GM21825 (cell line): ENCODE results near the gene PEX5L.
"Not testable (repeated sequence)": the region's sequence is repeated elsewhere in the genome, so short reads cannot be mapped to it uniquely, and the experiment has no call there.

Source experiments
- ATAC-seq: cut with Tn5 transposase; IDR thresholded peaks from one replicate; pipeline ENCODE4 v1.9.1; 2021; ENCODE audit warnings: mild to moderate bottlenecking, moderate library complexity; ENCODE audit not compliant: unreplicated experiment

Gene PEX5L

DNA sequence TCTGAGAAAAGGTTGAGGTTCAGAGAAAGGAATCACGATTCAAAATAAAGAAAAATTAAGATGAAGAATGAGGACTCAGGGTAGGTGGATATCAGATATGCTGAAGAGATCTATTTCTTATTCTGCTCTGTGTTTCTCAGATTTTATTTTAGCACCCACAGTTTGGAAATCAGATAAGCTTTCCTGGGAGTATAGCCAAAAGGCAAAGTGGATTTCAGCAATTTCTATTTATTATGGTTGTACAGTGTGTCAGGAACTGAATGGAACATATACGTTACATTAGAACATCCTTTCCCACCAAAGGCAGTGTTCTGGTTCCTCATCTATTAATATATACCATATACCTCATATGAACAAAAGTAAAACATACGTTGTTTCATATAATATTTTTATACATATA is 18.9 kb downstream of the PEX5L start:
- ATAC-seq, result no peak

DNA sequence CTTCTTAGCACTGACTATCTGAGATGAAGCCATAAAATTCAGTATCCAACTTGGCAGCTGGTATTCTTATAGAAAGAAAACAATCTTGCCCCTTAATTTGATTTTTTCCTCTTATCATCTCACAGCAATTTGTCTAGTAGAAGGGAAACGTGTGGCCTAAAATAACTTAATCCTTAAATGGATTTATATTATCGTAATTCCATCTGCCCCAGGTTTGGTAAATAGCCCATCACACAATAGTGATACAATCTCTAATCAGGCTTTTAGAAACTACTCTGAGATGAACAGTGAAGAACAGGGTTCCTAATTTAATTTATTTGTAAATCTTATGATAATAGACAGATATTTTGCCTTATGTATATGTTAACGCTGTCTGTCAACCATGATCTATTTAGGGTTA is 24.8 kb downstream of the PEX5L start:
- ATAC-seq, result no peak

DNA sequence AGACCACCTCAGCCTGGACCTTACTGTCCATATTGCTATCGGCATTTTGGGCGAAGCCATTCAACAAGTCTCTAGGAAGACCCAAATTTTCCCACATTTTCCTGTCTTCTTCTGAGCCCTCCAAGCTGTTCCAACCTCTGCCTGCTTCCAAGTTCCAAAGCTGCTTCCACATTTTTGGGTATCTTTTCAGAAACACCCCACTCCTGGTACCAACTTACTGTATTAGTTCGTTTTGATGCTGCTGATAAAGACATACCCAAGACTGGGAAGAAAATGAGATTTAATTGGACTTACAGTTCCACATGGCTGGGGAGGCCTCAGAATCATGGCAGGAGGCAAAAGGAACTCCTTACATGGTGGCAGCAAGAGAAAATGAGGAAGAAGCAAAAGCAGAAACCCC is 28.4 kb downstream of the PEX5L start:
- not testable (repeated sequence) for ATAC-seq

DNA sequence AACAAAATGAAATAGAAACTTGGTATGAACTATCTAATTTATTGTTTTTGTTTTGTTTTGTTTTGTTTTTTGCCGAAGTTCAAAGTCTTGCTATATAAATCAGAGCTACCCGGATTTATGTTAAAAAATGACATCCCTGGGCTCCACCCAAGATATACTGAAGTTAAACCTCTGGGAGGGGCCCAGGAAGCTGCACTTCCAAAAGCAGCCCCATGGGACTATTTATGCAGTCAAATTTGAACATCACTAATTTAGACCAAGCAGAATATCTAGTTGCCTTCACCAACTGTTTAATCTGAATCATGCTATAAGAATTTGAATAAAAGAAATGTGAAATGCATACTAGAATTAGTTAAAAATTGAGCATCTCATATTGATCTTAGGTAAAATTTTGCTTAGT is 32.2 kb downstream of the PEX5L start:
- ATAC-seq, result no peak

DNA sequence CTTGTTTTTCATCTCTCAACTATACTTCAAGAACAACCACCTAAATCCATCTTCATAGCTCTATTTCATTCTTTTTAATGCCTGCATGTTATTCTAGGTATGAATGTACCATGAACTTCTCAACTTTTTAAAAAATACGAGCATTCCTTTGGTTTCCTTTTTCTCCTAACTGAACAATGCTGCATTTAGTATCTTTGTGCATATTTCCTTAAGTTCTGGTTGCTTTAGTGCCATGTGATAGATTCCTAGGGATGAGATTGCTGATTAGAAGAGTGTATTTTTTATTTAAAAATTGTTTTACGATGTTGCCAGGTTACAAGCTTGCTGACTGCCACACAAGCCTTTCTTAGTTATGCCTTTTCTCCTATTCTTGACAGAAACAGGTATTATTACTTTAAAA is 34.7 kb downstream of the PEX5L start:
- no peak for ATAC-seq

DNA sequence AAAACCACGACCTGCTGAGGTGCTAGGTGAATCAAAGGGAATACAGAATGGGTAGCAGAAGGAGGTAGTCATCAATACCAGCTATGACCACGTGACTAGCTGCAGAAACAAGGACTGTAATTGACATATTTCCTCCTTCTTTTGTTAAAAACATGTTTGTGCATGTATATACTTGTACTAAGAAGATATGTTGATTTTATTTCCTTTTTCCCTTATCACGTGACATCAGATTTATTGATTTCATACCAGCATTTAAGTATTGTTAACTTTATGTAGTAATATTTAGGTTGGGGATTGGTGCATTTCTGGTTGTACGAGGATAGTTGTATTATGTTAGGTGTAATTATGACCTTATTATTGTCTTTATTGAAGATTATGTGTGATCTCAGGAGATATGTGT is 36.2 kb downstream of the PEX5L start:
- ATAC-seq, result no peak

DNA sequence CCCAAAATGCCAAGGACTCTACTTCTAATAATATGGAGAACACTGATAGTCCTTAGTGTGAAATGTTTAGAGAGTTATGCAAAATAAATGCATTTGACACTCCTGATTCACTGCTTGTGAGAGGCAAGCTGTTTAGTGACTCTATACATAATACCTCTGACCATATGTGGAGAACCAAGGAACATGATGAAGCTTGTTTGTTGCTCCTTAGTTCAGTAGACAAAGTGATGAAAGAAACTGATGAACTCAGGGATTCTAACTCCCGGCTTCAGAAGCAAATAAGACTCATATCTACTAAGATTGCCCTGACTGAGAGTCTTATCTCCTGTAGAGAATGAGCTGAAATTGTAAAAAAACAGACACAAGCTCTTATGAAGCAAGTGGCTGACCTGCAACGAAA is 41.3 kb downstream of the PEX5L start:
- no peak for ATAC-seq

DNA sequence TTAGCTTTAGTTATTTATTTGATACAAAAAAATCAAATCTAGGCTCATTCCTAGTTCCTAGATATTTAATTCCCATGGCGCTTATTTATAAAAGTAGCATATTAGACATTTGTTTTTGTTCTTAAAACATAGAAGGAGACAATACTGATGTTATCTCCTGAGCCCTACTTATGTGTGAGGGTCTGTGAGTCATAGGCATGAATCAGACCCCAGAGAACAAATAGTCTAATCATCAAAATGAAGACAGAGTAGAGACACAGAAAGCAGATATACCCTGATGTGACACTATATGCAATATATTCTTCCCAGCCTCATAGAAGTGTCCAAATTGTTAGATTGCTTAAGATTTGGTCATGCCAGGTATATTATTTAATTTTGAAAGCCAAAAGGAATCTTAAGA is 44.9 kb downstream of the PEX5L start:
- no peak for ATAC-seq

DNA sequence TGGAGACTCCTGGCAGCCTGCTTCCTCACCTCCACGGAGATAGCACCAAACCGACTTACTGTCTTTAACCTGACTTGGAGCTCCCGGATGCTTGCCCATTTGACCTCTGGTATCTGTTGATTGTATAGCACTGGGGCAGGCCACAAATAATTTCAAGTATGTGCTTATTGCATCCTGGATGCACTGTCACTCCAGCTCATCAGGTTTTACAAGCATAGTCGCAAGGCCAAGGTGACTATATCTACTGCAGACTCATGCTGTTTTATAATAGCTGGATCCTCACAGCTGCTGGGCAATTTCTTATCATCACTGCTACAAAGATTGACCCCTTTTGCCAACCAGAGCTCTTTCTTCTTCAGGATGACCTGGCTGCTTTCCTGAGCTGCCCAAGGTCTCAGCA is 45.6 kb downstream of the PEX5L start:
- no peak for ATAC-seq

DNA sequence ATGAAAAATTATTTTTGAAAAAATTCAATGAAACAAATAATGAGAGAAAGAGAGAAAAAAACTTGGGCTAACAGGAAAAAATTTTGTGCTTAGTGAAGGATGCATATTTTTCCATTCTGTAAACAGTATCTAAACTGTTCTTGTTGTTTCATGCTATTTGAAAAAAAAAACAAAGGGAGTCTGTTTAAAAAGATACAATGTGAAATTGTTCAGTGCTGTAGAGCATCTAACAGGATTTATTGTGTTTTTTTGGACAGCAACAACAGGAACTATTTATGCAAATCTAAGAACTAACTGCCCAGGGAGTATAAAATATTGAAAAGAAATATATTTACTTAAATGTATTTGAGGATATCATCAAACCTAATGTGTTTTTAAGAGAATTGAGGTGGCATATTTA is 55.1 kb downstream of the PEX5L start:
- no peak for ATAC-seq

DNA sequence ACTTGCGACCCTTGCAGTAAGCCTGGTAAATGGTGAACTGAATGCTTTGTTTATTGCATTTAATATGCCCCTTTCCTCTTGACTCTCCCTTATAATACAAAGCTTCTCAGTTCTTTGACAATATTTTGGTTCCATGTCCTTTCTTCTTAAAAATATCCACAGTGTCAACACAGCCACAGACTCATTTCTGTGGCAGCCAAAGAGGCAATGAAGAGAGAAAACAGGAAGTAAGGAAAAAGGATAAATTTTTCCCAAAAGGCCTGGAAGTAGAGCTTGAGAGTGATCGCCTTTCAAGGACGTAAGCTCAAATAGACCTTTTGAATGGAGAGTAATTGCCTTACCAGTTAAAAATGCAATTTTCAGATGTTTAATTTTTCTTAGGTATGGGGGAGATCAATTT is 59.4 kb downstream of the PEX5L start:
- ATAC-seq, result no peak

DNA sequence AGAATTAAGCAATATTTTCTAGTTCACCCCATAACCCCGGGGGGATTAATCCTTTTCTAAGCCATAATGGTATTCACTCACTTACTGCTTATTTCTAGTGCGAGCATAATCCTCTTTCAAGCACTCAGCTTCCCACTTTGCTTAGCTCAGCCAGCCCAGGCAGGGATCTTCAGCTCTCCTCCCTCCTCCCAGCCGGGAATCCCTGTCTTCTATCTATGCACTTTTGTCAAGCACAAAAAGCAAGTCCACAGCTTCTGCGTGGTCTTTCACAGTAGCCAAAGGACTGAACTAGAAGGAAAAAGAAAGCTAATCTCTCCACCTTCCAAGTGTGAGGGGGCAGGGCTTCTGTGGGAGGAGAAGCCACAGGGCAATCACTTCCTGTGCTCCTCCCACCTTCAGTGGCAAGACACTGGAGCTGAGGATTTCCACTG is 62.8 kb downstream of the PEX5L start:
- peak; percentile 66 for ATAC-seq

DNA sequence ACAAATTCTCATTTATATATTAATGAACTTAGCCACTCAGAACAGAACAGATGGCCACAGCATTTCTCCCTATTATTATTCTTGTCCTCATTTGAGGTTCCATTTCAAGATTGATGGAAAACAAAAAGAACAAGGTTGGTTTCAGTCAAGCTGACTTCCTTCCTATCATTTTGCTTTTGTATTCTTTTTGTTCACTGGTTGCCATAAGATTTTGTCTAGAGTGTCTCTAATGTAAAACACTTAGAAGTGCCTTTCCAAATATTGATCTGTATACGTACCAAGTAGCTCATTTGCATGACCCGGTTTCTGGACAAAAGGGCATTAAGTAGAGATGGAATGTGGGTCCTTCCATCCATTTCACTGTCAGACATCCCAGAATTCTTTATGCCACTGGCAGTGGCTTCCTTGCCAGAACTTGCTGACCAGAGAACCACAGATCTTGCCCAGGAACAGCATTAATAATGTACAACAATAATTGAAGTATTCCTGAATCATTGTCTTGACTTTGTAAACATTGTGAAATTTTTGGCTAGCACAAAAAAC is 63.8 kb downstream of the PEX5L start:
- no peak for ATAC-seq

DNA sequence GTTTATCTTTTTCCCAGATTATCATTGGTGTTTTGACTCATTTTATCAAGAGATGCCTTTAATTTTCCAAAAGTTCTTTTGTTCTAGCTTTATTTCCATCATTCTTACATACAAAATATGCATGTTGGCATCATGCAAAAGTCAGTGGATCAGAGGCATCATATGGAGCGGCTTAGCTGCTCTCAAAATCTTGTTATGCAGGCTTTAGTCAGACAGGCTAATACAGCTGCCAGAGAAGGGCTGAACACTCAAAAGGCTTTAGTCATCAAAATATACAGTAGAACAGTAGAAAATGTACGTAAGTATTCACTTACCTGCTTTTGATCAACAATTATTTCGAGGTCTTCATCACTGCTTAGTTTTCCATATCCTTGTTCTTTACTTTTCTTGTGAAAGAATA is 65.5 kb downstream of the PEX5L start:
- ATAC-seq, result no peak

DNA sequence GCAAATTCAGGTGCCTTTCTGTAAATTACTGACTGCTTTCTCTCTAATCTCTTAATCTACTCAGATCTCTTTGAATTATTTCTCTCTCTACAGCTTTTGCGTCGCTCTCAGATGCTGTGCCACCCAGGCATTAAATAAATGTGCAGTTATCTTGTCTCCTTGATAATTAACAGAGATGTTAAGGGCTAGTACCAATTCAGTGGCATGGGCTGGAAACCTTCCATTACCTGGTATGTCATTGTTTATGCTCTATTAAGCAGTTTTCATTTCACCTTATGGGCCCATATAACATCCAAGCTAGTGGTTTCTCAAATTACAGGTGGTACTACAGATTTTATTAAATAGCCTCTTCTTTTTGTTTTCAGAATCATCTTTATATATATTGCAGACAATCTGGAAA is 66.0 kb downstream of the PEX5L start:
- no peak for ATAC-seq

DNA sequence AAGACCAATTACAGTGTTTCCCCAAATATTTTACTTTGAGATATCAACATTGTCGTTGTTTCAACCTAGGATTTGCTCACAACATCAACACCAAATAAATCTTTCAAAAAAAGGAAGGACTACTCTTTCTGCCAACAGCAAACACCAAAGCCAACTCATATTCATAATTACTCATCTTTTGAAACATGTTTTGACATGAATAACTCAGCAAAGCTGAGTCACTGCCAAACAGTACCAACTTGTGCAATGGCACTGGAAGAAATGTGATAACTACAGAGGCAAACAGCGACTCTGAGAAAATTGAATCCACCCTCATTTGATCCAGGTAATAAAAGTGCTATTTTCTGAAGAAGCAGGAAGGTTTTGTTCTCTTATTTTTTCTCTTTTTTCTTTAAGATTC is 67.2 kb downstream of the PEX5L start:
- no peak for ATAC-seq

DNA sequence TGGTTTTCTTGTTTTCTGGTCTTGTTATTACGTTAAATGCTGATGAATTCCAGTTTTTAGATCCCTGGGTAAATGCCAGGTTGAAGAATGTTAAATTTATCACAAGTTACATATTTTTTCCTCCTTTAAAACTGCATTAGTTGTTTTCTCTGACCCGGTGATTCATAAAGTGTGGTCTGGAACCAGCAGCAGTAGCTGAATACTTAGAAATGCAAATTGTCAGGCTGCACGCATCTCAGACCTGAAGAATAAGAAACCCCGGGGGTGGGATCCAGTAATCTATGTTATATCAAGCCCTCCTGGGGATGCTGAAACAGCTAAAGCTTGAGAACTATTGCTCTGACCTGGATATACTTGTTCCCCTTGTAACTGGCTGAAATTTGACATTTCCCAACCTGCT is 69.1 kb downstream of the PEX5L start:
- peak; percentile 88 for ATAC-seq

DNA sequence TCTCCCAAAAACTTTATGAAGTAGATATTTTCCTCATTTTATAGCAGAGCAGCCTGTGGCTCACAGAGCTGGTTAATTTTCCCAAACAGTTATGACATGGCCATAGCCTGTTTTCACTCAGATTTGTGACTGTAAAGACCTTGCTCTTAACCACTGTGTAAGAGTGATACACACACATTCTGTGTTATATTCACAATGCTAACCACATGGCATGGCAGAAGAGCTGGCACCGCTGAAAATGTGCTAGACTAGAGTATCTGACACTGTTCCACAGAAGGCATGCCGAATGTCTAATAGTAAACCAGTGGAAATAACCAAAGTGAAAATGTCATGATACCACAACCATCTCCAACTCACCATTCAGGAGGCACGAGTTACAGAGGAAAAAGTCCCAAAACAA is 71.8 kb downstream of the PEX5L start:
- ATAC-seq, result no peak

DNA sequence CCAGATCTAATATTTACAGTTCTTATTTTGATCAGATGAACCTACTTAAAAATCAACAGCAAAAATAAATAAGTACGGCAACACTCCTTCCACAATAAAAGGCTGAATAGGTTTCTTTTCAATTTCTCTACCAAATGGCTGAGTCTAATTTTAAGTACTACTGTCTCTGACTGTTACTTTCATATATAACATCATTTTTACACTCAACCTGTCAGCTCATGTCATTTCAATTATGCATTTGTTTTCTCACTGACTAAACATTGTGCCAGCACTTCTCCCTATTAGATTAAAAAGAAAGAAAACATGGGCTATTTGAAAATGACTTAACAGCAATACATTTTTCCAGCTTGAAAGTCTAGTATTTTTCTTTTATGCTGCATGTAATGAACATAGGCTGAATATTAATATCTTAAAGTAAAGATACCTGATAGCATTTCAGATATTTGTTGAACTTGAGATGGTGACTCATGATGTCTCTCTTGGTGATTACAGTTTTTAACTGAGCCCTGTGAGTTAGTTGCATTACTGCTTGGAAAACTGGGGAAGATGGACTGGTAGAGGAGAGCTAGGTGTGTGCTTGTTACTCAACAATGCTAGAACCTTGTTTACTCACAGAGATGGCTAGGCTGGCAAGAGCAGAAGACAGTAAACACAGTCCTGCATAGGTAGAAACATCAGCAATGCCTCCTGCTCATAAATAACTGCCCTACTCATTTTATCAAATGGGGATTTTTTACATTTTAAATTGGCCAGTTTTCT is 73.9 kb downstream of the PEX5L start:
- no peak for ATAC-seq

DNA sequence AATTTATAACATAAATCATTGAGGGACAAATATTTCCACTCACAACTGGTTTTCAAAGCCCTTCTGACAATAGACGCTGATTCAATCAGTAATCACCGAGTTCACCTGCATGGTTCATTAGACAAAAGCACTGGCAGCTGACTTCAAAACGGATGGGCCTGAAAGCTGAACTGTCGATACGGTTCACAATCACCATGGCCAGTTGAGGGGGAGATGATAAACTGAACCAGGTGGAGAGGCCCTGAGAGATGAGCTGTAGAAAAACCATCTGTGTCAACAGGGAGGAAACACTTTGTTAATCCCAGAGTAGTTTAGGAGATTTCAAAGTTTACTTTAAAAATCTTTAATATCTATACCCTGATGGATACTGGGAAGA is 75.0 kb downstream of the PEX5L start:
- peak; percentile 77 for ATAC-seq

DNA sequence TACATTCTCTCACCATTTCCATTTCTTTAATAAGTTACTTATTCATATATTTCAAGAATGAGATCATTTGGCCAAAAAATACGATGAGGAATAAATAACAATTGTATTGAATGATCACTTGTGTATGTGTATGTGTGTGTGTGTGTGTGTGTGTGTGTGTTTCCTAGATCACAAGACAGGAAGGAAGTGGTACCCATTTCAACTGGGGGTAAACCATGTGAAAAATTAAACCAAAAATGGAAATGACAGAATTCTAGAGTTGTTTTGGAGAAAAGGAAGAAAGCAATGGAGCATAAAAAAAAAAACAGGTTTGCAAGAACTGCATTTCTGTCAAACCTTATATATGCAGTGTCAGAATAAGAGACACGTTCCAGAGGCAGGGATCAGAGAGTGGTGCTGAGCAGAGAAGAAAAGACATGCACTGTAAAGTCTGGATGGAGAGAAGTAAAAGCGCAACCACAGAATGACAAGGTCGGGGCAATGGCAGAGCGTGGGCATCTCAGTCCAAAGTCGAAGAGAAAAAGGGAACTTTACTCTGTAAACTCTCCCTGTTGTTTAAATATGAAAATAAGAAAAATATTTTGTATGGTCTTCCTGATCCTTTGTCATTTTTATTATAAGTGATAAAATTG is 75.5 kb downstream of the PEX5L start:
- peak; percentile 12 for ATAC-seq

DNA sequence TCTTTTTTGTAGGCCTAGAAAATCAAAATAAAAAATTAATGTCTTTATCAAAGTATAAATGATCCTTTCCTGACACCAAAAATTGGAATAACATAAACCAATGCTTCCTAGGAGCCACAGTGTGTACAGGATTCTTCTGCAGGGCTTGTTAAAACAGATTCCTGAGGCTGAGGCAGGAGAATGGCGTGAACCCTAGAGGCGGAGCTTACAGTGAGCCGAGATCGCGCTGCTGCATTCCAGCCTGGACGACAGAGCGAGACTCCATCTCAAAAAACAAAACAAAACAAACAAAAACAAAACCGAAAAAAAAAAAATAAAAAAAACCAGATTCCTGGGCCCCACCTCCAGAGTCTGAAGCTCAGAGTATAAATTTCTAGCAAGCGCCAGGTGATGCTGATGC is 78.0 kb downstream of the PEX5L start:
- ATAC-seq, result no peak

DNA sequence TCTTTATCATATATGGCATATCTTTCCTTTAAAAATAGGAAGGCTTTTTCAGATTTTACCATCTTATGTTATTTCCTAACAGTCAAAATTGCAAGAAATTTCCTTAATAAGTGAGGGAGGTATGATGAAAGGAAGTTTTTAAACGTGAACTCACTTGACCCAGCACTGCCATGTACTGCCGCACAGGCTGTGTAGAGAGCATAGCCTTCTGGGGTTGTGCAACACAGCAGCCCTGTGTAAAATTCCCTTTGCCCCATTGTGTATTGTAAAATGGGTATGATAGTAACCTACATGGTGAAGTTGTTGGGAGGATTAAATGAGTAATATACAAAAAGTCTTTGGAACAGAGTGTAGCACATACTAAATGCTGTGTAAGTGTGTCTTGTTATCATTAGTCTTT is 78.6 kb downstream of the PEX5L start:
- no peak for ATAC-seq
